ENCODE data around the gene TFDP1.

DNA sequence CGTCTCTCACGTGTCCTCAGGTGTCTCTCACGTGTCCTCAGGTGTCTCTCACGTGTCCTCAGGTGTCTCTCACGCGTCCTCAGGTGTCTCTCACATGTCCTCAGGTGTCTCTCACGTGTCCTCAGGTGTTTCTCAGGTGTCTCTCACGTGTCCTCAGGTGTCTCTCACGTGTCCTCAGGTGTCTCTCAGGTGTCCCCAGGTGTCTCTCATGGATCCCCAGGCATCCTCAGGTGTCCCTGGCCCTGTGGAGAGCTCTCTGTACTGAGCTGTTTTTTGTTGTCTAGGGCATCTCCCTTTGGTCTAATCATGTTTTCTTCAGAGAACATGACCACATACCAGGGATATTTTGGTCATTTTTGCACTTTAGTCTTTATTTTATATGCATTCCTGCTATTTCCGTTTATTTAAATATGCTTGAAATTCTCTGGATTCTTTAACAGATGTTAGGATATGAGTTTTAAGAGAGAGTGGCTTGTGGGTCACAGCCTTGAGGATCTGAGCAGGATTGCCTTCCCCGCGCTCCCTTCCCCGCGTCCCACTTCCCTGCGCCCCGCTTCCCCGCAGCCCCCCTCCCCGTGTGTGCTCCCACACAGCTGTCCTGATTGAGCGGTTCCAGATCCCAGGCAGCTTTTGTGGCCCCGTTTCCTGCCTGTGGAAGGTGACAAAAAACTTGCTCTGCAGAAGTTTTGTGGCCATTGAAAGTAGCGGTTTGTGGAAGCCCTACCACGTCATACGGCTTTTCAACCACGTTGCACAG, 41.6 kb downstream of the TFDP1 start:
- TF ChIP-seq, protein P1, sequence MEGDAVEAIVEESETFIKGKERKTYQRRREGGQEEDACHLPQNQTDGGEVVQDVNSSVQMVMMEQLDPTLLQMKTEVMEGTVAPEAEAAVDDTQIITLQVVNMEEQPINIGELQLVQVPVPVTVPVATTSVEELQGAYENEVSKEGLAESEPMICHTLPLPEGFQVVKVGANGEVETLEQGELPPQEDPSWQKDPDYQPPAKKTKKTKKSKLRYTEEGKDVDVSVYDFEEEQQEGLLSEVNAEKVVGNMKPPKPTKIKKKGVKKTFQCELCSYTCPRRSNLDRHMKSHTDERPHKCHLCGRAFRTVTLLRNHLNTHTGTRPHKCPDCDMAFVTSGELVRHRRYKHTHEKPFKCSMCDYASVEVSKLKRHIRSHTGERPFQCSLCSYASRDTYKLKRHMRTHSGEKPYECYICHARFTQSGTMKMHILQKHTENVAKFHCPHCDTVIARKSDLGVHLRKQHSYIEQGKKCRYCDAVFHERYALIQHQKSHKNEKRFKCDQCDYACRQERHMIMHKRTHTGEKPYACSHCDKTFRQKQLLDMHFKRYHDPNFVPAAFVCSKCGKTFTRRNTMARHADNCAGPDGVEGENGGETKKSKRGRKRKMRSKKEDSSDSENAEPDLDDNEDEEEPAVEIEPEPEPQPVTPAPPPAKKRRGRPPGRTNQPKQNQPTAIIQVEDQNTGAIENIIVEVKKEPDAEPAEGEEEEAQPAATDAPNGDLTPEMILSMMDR (conservative IDR thresholded peaks at IDR 0.05 in 1 of 2, IDR thresholded peaks at IDR 0.05 in 1 of 2; ENCODE audit: low read depth in 1 of 2, low read length in 2 of 2) = no peak
- TF ChIP-seq EZH2 (IDR thresholded peaks at IDR 0.05; ENCODE audit: low read length, missing control alignments) = no peak

Measured in fibroblast of lung (primary cell).